ENCODE data around the gene TBXT. TPM values are rescaled to one million over a fixed set of nuclear protein-coding genes. Genes with fewer than 3 reads are reported as not detected.

Gene TBXT
- total RNA-seq, 1 experiment from 2014 or later, result not detected

DNA sequence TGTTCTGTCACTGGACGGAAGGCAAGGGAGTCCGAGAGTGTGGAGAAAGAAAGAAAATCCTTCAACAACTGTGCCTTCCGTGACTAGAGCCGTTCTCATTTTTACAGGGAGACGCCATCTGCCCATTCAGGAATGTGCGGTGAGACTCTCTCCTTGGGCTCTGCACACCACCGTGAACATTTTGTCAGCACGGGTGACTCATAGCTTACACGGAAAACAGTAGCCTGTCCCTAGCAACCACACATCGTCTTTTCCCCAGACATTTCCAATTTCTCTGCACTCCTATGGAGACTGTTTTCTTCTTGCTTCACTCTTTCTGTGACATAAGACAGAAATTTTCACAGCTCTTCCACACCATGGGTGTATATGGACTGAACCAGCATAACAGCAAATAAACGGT, 55.1 kb downstream of the TBXT start:
- peak; percentile 96 for DNase-seq (ENCODE audit: low read depth)

- no peak for DNase-seq (ENCODE audit: low read depth)
Observed at GRCh38 chr6:166109608-166110007, 58.0 kb downstream of the TBXT start.

Other genes starting within 250 kb of the TBXT start
- gene PRR18, start 140.5 kb upstream of the TBXT start, total RNA-seq (2014; rRNA removed; shearing (Covaris generic)), result not detected in 2 replicates
- gene SFT2D1, start 174.7 kb upstream of the TBXT start, total RNA-seq (2014; rRNA removed; shearing (Covaris generic)), result 62.3 and 73.1 TPM in 2 replicates
- 69.1 and 70.7 TPM in 2 replicates for gene MPC1, start 215.1 kb upstream of the TBXT start, total RNA-seq (2014; rRNA removed; shearing (Covaris generic))

All from RPMI7951 (cell line).